Glutamatergic neuron (in vitro differentiated cells): ENCODE data around the gene GFM1. TPM values are rescaled to one million over a fixed set of nuclear protein-coding genes. Genes with fewer than 3 reads are reported as not detected.

Experiments
- DNase-seq: peaks from one replicate; pipeline ENCODE4 v3.0.0; 2022
- H3K27ac Mint-ChIP-seq: one replicate; pipeline ENCODE4 v1.8.0; 2020; ENCODE audit warnings: mild to moderate bottlenecking, mixed read lengths, inconsistent platforms; ENCODE audit not compliant: unreplicated experiment
- H3K27me3 Mint-ChIP-seq: one replicate; pipeline ENCODE4 v1.8.0; 2020; ENCODE audit warnings: mild to moderate bottlenecking, moderate library complexity, mixed read lengths, inconsistent platforms; ENCODE audit not compliant: unreplicated experiment
- H3K36me3 Mint-ChIP-seq: one replicate; pipeline ENCODE4 v1.8.0; 2020; ENCODE audit warnings: mild to moderate bottlenecking, mixed read lengths, inconsistent platforms; ENCODE audit not compliant: unreplicated experiment
- H3K4me1 Mint-ChIP-seq: one replicate; pipeline ENCODE4 v1.8.0; 2020; ENCODE audit warnings: mild to moderate bottlenecking, low read depth, mixed read lengths, inconsistent platforms; ENCODE audit not compliant: unreplicated experiment
- H3K4me3 Mint-ChIP-seq: one replicate; pipeline ENCODE4 v1.8.0; 2020; ENCODE audit warnings: mild to moderate bottlenecking, mixed read lengths, inconsistent platforms; ENCODE audit not compliant: unreplicated experiment
- H3K9me3 Mint-ChIP-seq: one replicate; pipeline ENCODE4 v1.8.0; 2020; ENCODE audit warnings: mild to moderate bottlenecking, moderate library complexity, mixed read lengths, inconsistent platforms; ENCODE audit not compliant: unreplicated experiment
- total RNA-seq: library from RNA; stranded (reverse); fragmentation: NEBNext Ultra II Directional; extraction: Animal tissue kit (Norgen Biotek cat#: 25700); gene quantifications from one replicate; pipeline ENCODE4 v1.2.1, GENCODE V29; 2021; ENCODE audit not compliant: unreplicated experiment
- TF ChIP-seq, protein P1 (sequence below): fragments of 200-600 bp; sonication (generic); IDR thresholded peaks from one replicate; pipeline ENCODE4 v1.5.0; 2021; ENCODE audit not compliant: partially characterized antibody, unreplicated experiment

Gene GFM1
- total RNA-seq, 1 donor from 2014 or later = 61.4 TPM

DNA sequence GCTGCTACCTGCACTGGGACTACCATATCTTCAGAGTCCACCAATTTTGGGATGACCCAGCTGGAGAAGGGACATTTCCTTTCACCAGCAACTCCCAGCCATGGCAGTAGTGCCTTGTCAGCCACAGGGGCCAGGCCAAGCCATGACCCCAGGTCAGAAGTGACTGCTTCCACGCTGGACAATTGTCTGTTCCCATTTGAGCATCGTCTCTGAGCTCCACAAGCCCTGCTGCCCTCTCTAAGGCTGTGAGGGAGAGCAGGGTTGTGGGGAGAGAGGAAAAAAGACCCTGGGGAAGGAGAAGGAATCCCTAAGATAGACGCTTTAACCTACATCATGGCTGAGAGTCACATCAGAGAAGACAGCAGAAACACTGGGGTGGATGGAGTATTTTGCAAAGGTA, 95.3 kb downstream of the GFM1 start:
- no peak for DNase-seq
- Mint-ChIP-seq H3K9me3 (peaks cover 1% of the 10 kb centered on the region), H3K27ac (no peak overlapping the region), H3K4me1 (no peaks in the 10 kb centered on the region), H3K27me3 (peaks cover 3% of the 10 kb centered on the region), H3K4me3 (no peak overlapping the region), H3K36me3 (peaks cover 6% of the 10 kb centered on the region)
- TF ChIP-seq, protein P1, sequence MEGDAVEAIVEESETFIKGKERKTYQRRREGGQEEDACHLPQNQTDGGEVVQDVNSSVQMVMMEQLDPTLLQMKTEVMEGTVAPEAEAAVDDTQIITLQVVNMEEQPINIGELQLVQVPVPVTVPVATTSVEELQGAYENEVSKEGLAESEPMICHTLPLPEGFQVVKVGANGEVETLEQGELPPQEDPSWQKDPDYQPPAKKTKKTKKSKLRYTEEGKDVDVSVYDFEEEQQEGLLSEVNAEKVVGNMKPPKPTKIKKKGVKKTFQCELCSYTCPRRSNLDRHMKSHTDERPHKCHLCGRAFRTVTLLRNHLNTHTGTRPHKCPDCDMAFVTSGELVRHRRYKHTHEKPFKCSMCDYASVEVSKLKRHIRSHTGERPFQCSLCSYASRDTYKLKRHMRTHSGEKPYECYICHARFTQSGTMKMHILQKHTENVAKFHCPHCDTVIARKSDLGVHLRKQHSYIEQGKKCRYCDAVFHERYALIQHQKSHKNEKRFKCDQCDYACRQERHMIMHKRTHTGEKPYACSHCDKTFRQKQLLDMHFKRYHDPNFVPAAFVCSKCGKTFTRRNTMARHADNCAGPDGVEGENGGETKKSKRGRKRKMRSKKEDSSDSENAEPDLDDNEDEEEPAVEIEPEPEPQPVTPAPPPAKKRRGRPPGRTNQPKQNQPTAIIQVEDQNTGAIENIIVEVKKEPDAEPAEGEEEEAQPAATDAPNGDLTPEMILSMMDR = no peak

Other genes starting within 250 kb of the GFM1 start
- 16.8 TPM for gene MLF1, start 73.3 kb upstream of the GFM1 start, total RNA-seq
- 1.2 TPM for gene LXN, start 28.1 kb downstream of the GFM1 start, total RNA-seq
- 1.7 TPM for gene RARRES1, start 87.9 kb downstream of the GFM1 start, total RNA-seq
- 26.6 TPM for gene MFSD1, start 157.5 kb downstream of the GFM1 start, total RNA-seq